ENCODE results near the gene FRS3. TPM values are rescaled to one million over a fixed set of nuclear protein-coding genes. Genes with fewer than 3 reads are reported as not detected.

FRS3 gene
- total and polyA plus RNA-seq, 2 of the 8 experiments (the other 6 are each of a cell fraction or from before 2014, with no cell fraction given): 3.4 to 4.4 TPM

- Histone ChIP-seq H3K4me1 (replicated peaks in 1 of 4; ENCODE audit: control insufficient read depth in 3 of 4, insufficient read depth in 4 of 4, low read length in 3 of 4) (peaks cover 0 to 3% (median 0%) of the 10 kb centered on the region in 4 experiments; a peak in 2 of 7 replicates), H3K14ac (ENCODE audit: insufficient read length) (no peak overlapping the region), H4K8ac (ENCODE audit: extremely low read depth, insufficient read depth, low read length) (no peak overlapping the region), H2BK20ac (ENCODE audit: low read length) (no peak overlapping the region), H3K9me3 (ENCODE audit: insufficient read depth in 2 of 2, low read depth in 1 of 2, low read length in 1 of 2) (no peaks in the 10 kb centered on the region), H3K27me3 (replicated peaks in 1 of 4; ENCODE audit: control insufficient read depth in 3 of 4, extremely low read depth in 1 of 4, insufficient read depth in 3 of 4, low read length in 3 of 4) (no peaks in the 10 kb centered on the region), H3K79me2 (ENCODE audit: control insufficient read depth in 1 of 2, insufficient read depth in 2 of 2, low read length in 2 of 2) (no peaks in the 10 kb centered on the region), H3K36me3 (ENCODE audit: control insufficient read depth in 2 of 4, insufficient read depth in 4 of 4, low read length in 3 of 4) (no peaks in the 10 kb centered on the region), H3K18ac (ENCODE audit: extremely low read depth, low read length) (no peak overlapping the region), H3K9ac (replicated peaks in 1 of 4; ENCODE audit: extremely low read depth in 1 of 4, low read depth in 3 of 4, low read length in 3 of 4) (no peak overlapping the region), H3K79me1 (ENCODE audit: low read depth, low read length) (no peaks in the 10 kb centered on the region), H2BK12ac (ENCODE audit: low read depth, low read length) (no peak overlapping the region), H3K23ac (ENCODE audit: insufficient read length) (no peak overlapping the region), H4K5ac (ENCODE audit: insufficient read length, low read depth, low read length) (no peak overlapping the region), H3K4ac (replicated peaks; ENCODE audit: insufficient read length, low read depth, low read length) (no peak overlapping the region), H2AK5ac (ENCODE audit: low read depth, low read length) (no peak overlapping the region), H3K4me2 (ENCODE audit: insufficient read depth in 1 of 2, low read depth in 2 of 2, low read length in 2 of 2) (no peak overlapping the region), H3K4me3 (ENCODE audit: extremely low read depth in 1 of 4, insufficient read depth in 2 of 4, low read depth in 3 of 4, low read length in 4 of 4) (no peak overlapping the region), H3K23me2 (ENCODE audit: low read depth, low read length) (no peaks in the 10 kb centered on the region), H4K20me1 (replicated peaks in 1 of 2; ENCODE audit: control insufficient read depth in 1 of 2, insufficient read depth in 2 of 2, low read length in 2 of 2) (no peaks in the 10 kb centered on the region), H2AFZ (ENCODE audit: low read length) (no peak overlapping the region), H2BK5ac (ENCODE audit: low read depth, low read length) (no peak overlapping the region), H2BK120ac (replicated peaks; ENCODE audit: low read depth, low read length) (no peak overlapping the region), H2BK15ac (ENCODE audit: low read length) (no peak overlapping the region), H4K91ac (replicated peaks; ENCODE audit: insufficient read length, low read length) (no peak overlapping the region), H3K27ac (ENCODE audit: low read depth, low read length) (no peak overlapping the region), H3K56ac (replicated peaks; ENCODE audit: insufficient read length, low read depth, low read length) (no peak overlapping the region)
- WGBS, 2 experiments (ENCODE audit: extremely low coverage in 1 of 2, insufficient coverage in 1 of 2, insufficient read length in 1 of 2, insufficient replicate concordance in 2 of 2, low coverage in 1 of 2, low lambda C conversion rate in 2 of 2, missing lambda C conversion rate in 1 of 2): 92% methylated on average over 7 of the region's 7 CpGs; no CpG with 5 or more reads in 1 of the 2 experiments
- FAIRE-seq (no peak), DNase-seq (ENCODE audit: low read depth in 1 of 2, low spot score in 2 of 2) (no peak)
- ChIA-PET POLR2A (ENCODE audit: partially characterized antibody) (no interaction called here), CTCF (ENCODE audit: partially characterized antibody) (interaction anchor here (0.6 to 4.6 kb wide), 5 partner anchors 11 to 142 kb away, joined by 3 to 21 read pairs (median 5); no protein-coding TSS in a partner anchor)
- no peak for TF ChIP-seq GTF2F1 (IDR thresholded peaks at IDR 0.05; ENCODE audit: borderline replicate concordance, low read depth, low read length)
- no peak for TF ChIP-seq HDAC2 (IDR thresholded peaks at IDR 0.05; ENCODE audit: borderline replicate concordance in 1 of 2, low read depth in 2 of 2, low read length in 2 of 2)
- TF ChIP-seq E2F6 (IDR thresholded peaks at IDR 0.05): no peak
- no peak for TF ChIP-seq GABPA (IDR thresholded peaks at IDR 0.05; ENCODE audit: borderline replicate concordance, insufficient read depth, low read length)
- TF ChIP-seq CHD1 (IDR thresholded peaks at IDR 0.05; ENCODE audit: low read depth, low read length): no peak
- TF ChIP-seq SAP30 (IDR thresholded peaks at IDR 0.05; ENCODE audit: insufficient read depth, insufficient replicate concordance, low read length): no peak
- TF ChIP-seq BACH1 (IDR thresholded peaks at IDR 0.05; ENCODE audit: low read length): no peak
- no peak for TF ChIP-seq CREB1 (IDR thresholded peaks at IDR 0.05)
- no peak for TF ChIP-seq ASH2L (IDR thresholded peaks at IDR 0.05; ENCODE audit: low read length)
- TF ChIP-seq ATF3 (IDR thresholded peaks at IDR 0.05; ENCODE audit: insufficient read depth, low read depth, low read length): no peak
- no peak for TF ChIP-seq RBBP5 (IDR thresholded peaks at IDR 0.05; ENCODE audit: borderline replicate concordance, low read depth, low read length)
- TF ChIP-seq NRF1 (IDR thresholded peaks at IDR 0.05; ENCODE audit: low read depth, low read length): no peak
Measured at GRCh38 chr6:41744236-41744787, 35.4 kb downstream of the FRS3 start.
